ENCODE data around the gene ITGB2.

Gene ITGB2

DNA sequence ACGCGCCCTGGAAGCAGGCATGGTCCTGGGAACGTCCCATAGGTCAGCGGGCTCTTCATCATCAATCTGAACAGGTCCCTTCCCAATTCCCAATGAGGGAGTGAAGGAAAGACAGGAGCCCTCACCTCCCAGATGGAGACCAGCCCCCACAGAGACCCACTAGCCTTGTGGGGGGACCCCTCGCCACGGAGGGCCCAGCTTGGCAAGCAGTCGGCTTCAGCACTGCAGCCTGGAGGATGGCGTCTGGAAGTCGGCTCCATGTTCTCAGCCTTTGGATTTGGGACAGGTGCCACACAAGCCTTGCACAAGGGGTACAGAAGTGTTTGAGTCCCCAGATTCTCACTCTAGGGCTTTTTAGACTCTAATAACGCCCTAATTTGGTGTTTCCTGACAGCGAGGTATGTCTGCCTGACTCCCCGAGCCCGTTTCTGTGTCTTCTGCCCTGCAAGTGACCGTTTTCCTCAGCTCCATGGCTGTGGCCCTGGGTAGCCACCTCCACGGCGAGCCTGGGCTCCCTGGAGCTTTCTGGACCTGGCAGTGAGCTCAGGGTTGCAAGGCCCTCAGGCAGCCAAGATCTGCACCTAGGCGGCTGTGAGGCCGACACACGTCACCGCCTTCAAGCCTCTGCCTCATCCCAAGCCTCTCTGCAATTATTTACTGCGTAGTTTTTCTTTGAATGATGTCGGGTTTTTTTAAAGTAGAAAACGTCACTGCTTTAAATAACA is 77.8 kb downstream of the ITGB2 start:
- DNase-seq, result no peak

DNA sequence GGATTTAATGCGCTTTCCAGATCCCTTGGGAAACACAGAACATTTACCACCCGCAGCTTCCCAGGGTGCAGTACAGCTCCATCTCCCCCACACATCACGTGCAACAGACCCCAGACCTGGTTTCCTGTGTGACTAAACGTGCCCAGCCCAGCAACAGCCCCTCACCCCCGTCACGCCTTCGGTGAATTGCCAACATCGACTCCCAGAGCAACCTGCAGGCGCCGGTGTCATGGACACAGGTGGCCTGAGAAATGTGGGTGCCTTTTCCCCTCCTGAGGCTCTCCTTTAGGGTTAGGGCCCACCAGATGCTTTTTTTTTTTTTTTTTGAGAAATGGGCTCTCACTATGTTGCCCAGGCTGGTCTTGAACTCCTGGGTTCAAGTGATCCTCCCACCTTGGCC is 78.6 kb downstream of the ITGB2 start:
- DNase-seq, result no peak

DNA sequence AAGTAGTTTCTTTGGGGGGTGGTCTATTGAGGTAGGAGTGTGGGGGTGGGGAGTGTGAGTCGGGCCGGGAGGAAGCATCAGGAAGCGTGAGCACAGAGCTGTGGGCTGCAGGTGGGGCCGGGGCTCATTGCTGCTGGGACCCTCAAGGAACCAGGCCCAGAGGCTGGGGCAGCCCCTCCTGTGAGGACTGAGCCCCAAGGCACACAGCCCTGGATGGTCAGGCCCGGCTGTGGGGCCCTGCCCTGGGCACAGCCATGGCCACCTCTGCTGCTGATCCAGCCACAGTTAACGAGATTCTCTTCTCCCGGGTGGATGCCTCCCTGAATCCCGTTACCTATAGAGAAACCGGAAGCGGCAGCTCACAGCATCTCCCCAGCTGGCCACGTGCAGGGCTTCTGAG is 79.9 kb downstream of the ITGB2 start:
- no peak for DNase-seq

DNA sequence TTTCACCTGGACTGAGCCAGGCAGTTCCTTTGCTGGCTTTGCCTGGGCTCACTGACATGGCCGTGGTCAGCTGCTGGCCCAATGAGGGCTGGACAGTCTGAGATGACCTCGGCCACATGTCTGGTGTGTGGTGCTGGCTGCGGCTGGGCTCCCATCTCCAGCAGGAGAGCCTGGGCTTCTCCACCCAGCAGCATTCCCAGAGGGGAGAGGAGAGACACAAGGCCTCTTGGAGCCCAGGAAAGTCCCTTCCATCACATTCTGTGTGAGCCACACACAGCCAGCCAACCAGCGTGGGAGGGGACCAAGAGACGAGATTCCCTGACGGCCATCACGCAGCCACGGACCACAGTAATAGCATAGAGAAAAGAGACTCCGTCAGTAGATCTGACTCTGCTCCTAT is 81.7 kb downstream of the ITGB2 start:
- DNase-seq, result no peak

DNA sequence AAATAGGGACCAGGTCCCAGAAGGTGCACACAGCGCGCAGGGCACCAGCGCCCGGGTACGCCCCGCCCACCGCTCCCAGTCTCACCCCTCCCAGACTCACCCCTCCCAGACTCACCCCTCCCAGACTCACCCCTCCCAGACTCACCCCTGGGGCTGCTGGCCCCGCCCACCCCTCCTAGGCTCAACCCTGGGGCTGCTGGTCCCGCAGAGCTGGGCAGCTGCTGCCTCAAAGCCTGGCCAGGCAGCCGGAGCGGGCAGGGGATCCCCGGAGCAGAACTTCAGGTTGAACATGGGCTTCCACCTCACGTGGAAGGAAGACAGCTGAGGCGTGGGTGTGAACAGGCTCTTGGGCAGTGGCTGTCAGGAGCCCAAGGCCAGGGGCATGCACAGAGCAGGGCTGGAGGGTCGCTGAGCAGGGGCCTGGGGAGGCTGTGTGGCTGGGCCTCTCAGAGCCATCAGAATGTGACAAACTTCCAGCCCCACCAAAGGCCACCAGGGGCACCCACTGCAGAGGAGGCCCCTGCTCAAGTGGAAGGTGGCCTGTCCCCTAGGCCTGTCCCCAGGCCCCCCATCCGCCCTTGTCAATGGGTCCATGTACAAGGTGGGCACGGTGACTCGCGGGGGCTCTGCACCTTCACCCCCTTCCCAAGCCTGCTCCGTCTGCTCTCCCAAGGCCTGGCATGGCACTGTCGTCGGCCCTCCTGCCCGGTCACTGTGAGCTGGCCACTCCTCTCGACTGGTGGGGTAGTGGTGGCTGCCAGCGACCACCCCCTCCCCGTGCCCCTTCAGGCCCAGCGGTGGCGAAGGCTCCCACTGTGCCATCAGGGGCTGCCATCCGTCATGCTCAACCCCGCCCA is 82.4 kb downstream of the ITGB2 start:
- DNase-seq, result no peak

DNA sequence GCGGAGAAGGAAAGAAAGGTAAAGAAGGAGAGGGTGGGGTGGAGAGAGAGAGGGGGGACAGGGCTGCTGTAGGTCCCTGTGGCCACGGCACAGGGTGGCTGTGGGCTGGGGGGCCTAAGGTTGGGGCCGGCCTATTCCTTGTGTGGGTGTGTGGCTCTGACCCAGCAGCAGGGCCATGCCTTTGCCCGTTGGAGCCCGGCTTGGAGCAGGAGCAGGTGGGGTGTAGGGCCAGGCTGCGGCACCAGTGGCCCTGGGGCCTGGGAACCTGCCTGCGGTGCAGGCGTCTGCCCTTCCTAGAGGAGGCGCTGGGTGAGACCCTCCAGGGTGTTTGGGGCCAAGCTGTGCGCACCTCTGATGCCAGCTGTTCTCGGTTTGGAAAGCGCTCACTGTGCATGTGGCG is 83.2 kb downstream of the ITGB2 start:
- DNase-seq, result no peak

DNA sequence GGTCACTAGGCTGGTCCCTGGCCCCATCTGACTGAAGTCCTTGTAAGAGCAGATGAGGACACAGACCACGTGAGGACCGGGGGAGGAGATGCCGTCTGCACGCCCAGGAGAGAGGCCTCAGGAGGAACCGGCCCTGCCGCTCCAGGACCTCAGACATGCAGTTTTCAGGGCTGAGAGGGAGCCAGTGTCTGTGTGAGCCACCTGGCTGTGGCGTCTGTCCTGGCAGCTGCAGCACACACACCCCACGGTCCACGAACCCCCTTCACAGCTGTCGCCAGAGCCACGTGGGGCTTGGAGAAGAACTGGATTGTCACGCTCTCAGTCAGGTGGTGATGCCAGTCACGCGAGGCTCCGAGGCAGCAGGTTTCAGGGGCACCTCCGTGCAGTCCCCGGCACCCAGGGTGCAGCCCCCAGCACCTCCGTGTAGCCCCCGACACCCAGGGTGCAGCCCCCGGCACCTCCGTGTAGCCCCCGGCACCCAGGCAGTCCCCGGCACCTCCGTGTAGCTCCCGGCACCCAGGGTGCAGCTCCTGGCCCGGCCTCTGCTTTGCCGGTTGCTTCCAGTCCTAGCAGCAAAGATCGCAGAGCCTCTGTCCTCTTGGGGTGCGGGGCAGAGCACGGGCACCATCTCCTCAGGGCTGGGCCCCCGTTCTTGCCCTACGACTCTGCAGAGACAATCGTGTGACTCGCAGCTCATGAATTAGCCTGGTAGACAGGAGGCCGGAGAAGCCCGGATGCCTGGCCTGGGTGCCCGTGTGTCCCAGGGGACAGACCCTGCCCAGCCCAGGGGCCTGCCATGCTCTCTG is 83.8 kb downstream of the ITGB2 start:
- DNase-seq, result no peak

DNA sequence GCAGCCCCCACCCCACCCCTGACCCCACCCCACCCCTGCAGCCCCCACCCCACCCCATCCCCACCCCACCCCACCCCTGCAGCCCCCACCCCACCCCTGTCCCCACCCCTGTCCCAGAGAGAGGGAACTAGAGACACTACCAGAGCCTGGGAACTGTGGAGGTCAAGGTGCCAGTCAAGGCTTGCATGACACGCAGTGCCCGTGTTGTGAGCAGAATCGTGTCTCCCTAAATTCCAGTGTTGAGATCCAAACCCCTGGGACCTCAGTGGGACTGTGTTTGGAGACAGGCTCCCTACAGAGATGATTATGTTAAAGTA is 84.4 kb downstream of the ITGB2 start:
- no peak for DNase-seq
